Brain microvascular endothelial cell (primary cell): Measurements from ENCODE around the gene FAH.

Experiments used
- DNase-seq: peaks from one replicate; pipeline ENCODE4 v3.0.0-alpha.2; 2020
- H3K27ac ChIP-seq: fragments of 250-450 bp; sonication (Bioruptor Pico); 2 replicates; pipeline ENCODE4 v1.5.1; 2020; ENCODE audit warnings: mild to moderate bottlenecking, moderate library complexity
- H3K27me3 ChIP-seq: fragments of 250-450 bp; sonication (Bioruptor Pico); replicated peaks from 2 replicates; pipeline ENCODE4 v1.5.1; 2020; ENCODE audit warnings: mild to moderate bottlenecking
- H3K36me3 ChIP-seq: fragments of 250-450 bp; sonication (Bioruptor Pico); replicated peaks from 2 replicates; pipeline ENCODE4 v1.5.1; 2020; ENCODE audit warnings: mild to moderate bottlenecking
- H3K4me3 ChIP-seq: 2 replicates; pipeline ENCODE4 v1.5.1; 2011; ENCODE audit warnings: low read depth, mild to moderate bottlenecking, control low read depth, low read length, moderate library complexity
- in situ Hi-C: cut with HindIII; loops from 2 replicates; pipeline ENCODE4 v1.10.0; 2017; ENCODE audit warnings: low sequenced_read_pairs, low pct_ligation_motif_present
- TF ChIP-seq, protein P1 (sequence below): IDR thresholded peaks from 2 replicates; pipeline ENCODE4 v1.5.1; 2011; ENCODE audit warnings: low read depth, mild to moderate bottlenecking, moderate library complexity, low read length, control low read depth, inconsistent platforms; ENCODE audit errors: missing control alignments

FAH gene

DNA sequence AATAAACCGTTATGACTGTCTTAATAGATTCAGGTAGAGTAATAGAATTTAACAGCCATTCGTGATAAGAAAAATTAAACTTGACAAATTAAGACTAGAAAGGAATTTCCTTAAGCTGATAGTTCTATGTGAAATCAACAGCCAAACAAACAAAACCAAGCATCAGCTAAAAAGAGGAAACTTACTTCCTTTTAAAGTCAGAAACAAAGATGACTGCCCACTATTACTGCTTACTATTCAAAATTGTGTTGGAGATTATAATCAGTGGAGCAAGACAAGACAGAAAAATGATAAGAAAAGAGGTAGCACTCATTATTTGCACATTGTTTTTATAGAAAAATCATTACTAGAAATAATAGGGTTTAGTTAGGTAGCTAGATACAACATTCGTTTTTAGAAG, 13.8 kb upstream of the FAH start:
- in situ Hi-C loops: no loop called here

DNA sequence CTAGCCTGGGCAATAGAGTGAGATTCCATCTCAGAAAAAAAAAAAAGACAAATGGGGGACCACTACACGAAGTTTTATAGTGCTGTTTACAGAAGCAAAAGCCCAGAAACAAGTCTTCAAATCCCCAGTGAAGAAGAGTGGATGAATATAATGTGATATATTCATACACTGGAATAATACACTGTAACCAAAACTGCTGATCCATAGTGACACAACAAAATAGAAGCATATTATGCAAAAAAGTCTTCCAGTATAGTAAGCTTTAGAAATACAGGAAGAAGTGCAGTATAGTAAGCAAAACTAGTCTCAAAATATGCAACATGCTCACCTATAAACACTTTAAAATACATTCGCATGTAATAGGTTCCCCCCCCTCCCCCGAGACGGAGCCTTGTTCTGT, 11.9 kb upstream of the FAH start:
- Histone ChIP-seq H3K36me3 (peaks cover 6% of the 10 kb centered on the region), H3K27ac (no peak overlapping the region), H3K4me3 (no peak overlapping the region), H3K27me3 (no peaks in the 10 kb centered on the region)
- no peak for DNase-seq
- TF ChIP-seq, protein P1, sequence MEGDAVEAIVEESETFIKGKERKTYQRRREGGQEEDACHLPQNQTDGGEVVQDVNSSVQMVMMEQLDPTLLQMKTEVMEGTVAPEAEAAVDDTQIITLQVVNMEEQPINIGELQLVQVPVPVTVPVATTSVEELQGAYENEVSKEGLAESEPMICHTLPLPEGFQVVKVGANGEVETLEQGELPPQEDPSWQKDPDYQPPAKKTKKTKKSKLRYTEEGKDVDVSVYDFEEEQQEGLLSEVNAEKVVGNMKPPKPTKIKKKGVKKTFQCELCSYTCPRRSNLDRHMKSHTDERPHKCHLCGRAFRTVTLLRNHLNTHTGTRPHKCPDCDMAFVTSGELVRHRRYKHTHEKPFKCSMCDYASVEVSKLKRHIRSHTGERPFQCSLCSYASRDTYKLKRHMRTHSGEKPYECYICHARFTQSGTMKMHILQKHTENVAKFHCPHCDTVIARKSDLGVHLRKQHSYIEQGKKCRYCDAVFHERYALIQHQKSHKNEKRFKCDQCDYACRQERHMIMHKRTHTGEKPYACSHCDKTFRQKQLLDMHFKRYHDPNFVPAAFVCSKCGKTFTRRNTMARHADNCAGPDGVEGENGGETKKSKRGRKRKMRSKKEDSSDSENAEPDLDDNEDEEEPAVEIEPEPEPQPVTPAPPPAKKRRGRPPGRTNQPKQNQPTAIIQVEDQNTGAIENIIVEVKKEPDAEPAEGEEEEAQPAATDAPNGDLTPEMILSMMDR: no peak
- in situ Hi-C loops: no loop called here

More for the DNA sequence above, 13.8 kb upstream of the FAH start:
- H3K36me3 ChIP-seq: peaks cover 13% of the 10 kb centered on the region
- TF ChIP-seq, protein P1: no peak
- no peak overlapping the region for H3K4me3 ChIP-seq
- DNase-seq: no peak
- H3K27me3 ChIP-seq: no peaks in the 10 kb centered on the region
- no peak overlapping the region for H3K27ac ChIP-seq

DNA sequence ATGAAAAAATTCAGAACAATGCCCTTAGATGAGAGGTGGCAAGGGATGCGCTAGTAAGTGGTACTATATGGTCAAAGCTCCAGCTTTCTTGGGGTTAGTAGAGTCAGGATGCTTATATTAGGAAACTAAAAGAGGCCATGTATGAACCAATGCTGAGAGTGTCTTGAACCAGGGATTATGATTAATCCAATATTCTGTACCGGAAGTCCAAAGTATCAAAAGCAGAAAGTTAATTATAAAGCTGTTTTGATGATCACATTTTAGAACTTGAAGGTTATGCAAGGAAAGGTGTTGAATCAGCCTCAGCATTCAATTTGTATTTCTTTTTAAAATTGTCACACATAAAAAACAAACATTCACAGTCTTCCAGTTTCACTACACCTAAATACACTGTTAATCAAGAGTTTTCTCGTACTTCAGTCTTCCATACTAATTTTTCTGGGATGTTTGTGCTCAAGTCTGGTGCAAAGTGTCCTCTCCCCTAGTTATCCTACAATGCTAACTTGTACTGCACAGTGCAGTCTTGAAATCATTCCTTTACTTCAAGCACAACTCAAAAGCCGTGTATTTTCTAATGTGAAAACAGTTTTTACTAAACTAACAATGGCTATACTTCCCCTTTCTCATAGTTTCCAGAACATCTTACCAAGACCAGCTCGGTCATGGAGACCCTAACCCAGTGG, 10.7 kb upstream of the FAH start:
- no peaks in the 10 kb centered on the region for H3K27me3 ChIP-seq
- TF ChIP-seq, protein P1: no peak
- H3K27ac ChIP-seq: no peak overlapping the region
- no peak overlapping the region for H3K4me3 ChIP-seq
- peaks cover 3% of the 10 kb centered on the region for H3K36me3 ChIP-seq
- no peak for DNase-seq
- in situ Hi-C loops: no loop called here

DNA sequence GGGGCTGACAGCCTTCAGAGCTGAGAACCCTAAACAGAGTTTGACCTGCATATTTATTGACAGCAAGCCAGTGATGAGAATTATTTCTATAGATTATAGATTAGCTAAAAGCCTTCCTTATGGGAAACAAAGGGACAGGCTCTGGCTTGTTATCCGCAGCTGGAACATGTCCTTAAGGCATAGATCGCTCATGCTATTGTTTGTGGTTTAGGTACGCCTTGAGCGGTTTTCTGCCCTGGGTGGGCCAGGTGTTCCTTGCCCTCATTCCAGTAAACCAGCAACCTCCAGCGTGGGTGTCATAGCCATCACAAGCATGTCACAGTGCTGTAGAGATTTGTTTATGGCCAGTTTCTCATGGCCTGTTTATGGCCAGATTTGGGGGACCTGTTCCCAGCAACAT, 10.2 kb upstream of the FAH start:
- no peaks in the 10 kb centered on the region for H3K36me3 ChIP-seq
- TF ChIP-seq, protein P1: no peak
- in situ Hi-C loops: no loop called here
- no peak for DNase-seq
- H3K27me3 ChIP-seq: no peaks in the 10 kb centered on the region
- H3K27ac ChIP-seq: no peak overlapping the region
- no peak overlapping the region for H3K4me3 ChIP-seq

DNA sequence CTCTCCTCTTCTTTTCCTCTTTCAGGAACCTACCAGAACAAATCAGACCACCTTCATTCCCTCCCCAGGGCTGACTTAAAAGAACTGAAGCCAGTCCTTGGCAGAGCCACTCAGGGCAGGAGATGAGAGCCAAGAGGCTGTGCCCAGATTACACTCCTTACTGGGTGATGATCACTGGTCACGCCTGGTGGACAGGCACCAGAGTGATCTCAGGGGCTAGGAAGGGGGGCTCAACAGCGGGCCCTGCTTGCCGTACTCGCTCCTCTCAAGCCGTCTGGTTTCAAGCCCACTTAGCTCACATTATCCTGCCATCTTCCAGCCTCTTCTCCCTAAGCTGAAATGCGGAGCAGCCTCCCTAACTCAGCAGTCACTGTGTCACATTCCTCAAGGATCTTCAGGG, 1.7 kb upstream of the FAH start:
- no peaks in the 10 kb centered on the region for H3K36me3 ChIP-seq
- no peak for DNase-seq
- TF ChIP-seq, protein P1: no peak
- H3K27ac ChIP-seq: no peak overlapping the region
- in situ Hi-C loops: loop anchor here (25.0 kb wide), 1 partner anchor 264 kb away; the partner anchor contains the start of gene MTHFS
- no peaks in the 10 kb centered on the region for H3K27me3 ChIP-seq
- H3K4me3 ChIP-seq: no peak overlapping the region

DNA sequence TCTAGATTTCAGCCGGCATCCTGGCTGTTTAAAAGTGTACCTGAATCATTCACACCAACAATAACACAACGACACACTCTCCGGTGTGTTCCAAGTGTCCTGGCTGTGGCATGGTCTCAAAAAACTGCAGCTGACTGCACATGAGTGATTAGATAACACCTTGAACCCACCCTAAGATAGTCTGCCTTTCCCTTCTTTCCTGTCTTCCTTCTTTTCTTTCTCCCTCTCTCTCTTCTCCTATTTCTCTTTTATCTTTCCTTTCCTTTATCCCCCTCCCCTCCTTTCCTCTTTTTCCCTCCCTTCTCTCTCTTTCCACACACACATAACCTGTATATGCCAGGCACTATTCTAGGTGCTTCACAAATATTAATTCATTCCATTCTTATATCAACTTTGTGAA, 1.2 kb upstream of the FAH start:
- no peak overlapping the region for H3K4me3 ChIP-seq
- H3K27ac ChIP-seq: no peak overlapping the region

More for the DNA sequence above, 1.2 kb upstream of the FAH start:
- in situ Hi-C loops: loop anchor here (25.0 kb wide), 1 partner anchor 264 kb away; the partner anchor contains the start of gene MTHFS
- no peak for DNase-seq
- no peaks in the 10 kb centered on the region for H3K27me3 ChIP-seq
- TF ChIP-seq, protein P1: no peak
- H3K36me3 ChIP-seq: no peaks in the 10 kb centered on the region
